Keratinocyte (primary cell): ENCODE measurements around the gene NFAM1. TPM values are rescaled to one million over a fixed set of nuclear protein-coding genes. Genes with fewer than 3 reads are reported as not detected.

Experiments
- DNase-seq: peaks from one replicate; pipeline ENCODE4 v3.0.0-alpha.2; 2011; ENCODE audit warnings: low read depth, missing footprints, low spot score
- FAIRE-seq: peaks from 2 replicates; lab custom pipeline; 2011; peaks lifted over from hg19 to GRCh38; lab: Jason Lieb, UNC
- H2AFZ ChIP-seq: 2 replicates; pipeline ENCODE4 v1.6.0; 2012; ENCODE audit warnings: low read length, control low read depth, inconsistent platforms; ENCODE audit not compliant: control insufficient read depth
- H3K27ac ChIP-seq: 2 replicates; pipeline ENCODE4 v1.5.1; 2011; ENCODE audit warnings: low read length; ENCODE audit not compliant: control insufficient read depth, insufficient read depth
- H3K27me3 ChIP-seq: 3 replicates; pipeline ENCODE4 v1.6.0; 2011; ENCODE audit warnings: low read length; ENCODE audit not compliant: control insufficient read depth, insufficient read depth; ENCODE audit errors: extremely low read depth
- H3K36me3 ChIP-seq, 2 experiments: 2 replicates in 1 of 2; 3 replicates in 1 of 2; pipeline ENCODE4 v1.5.1; 2011; ENCODE audit warnings: low read length in 2 of 2, mild to moderate bottlenecking in 1 of 2; ENCODE audit not compliant: control insufficient read depth in 2 of 2, insufficient read depth in 2 of 2; ENCODE audit errors: extremely low read depth in 1 of 2
- H3K4me1 ChIP-seq: 3 replicates; pipeline ENCODE4 v1.5.1; 2011; ENCODE audit warnings: low read length; ENCODE audit not compliant: control insufficient read depth, insufficient read depth; ENCODE audit errors: extremely low read depth
- H3K4me2 ChIP-seq: 3 replicates; pipeline ENCODE4 v1.6.0; 2011; ENCODE audit warnings: low read depth, low read length; ENCODE audit not compliant: control insufficient read depth, insufficient read depth; ENCODE audit errors: extremely low read depth
- H3K4me3 ChIP-seq, 3 experiments: fragments of 200-600 bp in 1 of 3; sonication (generic) in 1 of 3; 2 replicates in 2 of 3; 3 replicates in 1 of 3; pipeline ENCODE4 v1.5.1; 2011 to 2016; ENCODE audit warnings: low read length in 3 of 3, mild to moderate bottlenecking in 3 of 3, control low read depth in 2 of 3, inconsistent platforms in 1 of 3, low read depth in 1 of 3, mixed read lengths in 1 of 3, mixed run types in 1 of 3, moderate library complexity in 1 of 3; ENCODE audit not compliant: control insufficient read depth in 2 of 3, insufficient read depth in 2 of 3; ENCODE audit errors: extremely low read depth in 1 of 3
- H3K79me2 ChIP-seq: 2 replicates; pipeline ENCODE4 v1.6.0; 2012; ENCODE audit warnings: low read length; ENCODE audit not compliant: control insufficient read depth, insufficient read depth
- H3K9ac ChIP-seq: 3 replicates; pipeline ENCODE4 v1.6.0; 2011; ENCODE audit warnings: low read length; ENCODE audit not compliant: control insufficient read depth, insufficient read depth; ENCODE audit errors: extremely low read depth
- H3K9me1 ChIP-seq: 3 replicates; pipeline ENCODE4 v1.6.0; 2011; ENCODE audit warnings: low read length; ENCODE audit not compliant: control insufficient read depth, insufficient read depth; ENCODE audit errors: extremely low read depth
- H3K9me3 ChIP-seq: 2 replicates; pipeline ENCODE4 v1.5.1; 2012; ENCODE audit warnings: low read depth, low read length; ENCODE audit not compliant: control insufficient read depth
- H4K20me1 ChIP-seq: 3 replicates; pipeline ENCODE4 v1.6.0; 2011; ENCODE audit warnings: low read length; ENCODE audit not compliant: control insufficient read depth, insufficient read depth; ENCODE audit errors: extremely low read depth
- EZH2 ChIP-seq: IDR thresholded peaks from one replicate; pipeline ENCODE4 v1.6.1; 2012; ENCODE audit warnings: inconsistent platforms, mild to moderate bottlenecking, low read length, moderate library complexity
- dilution Hi-C: fragments of 300-500 bp; cut with MboI; formaldehyde crosslinking; loops from one replicate; pipeline ENCODE4 v1.7.0; 2020; ENCODE audit warnings: low sequenced_read_pairs; ENCODE audit not compliant: extremely low pct_ligation_motif_present
- polyA plus RNA-seq, 5 experiments: library from polyadenylated mRNA; depleted of rRNA in 3 of 5; stranded (reverse) in 3 of 5; stranded (forward) in 1 of 5; unstranded in 1 of 5; fragments of >200 nt; gene quantifications; 1 replicate in 1 of 5; 2 replicates in 3 of 5; 3 replicates in 1 of 5; pipeline versions ENCODE4 v1.2.1 to v1.2.3, GENCODE V29; 2011 to 2012; ENCODE audit warnings: missing spikeins in 2 of 5, low read depth in 1 of 5, low replicate concordance in 1 of 5
- TF ChIP-seq, protein P1 (sequence below), 3 experiments: IDR thresholded peaks in 1 of 3; conservative IDR thresholded peaks in 1 of 3; optimal IDR thresholded peaks in 1 of 3; 2 replicates in 2 of 3; 3 replicates in 1 of 3; pipeline versions ENCODE3 to v1.5.1; 2011; ENCODE audit warnings: low read length in 3 of 3, mild to moderate bottlenecking in 3 of 3, moderate library complexity in 2 of 3, control low read depth in 1 of 3, inconsistent platforms in 1 of 3; ENCODE audit not compliant: insufficient read depth in 2 of 3; ENCODE audit errors: extremely low read depth in 1 of 3

The NFAM1 gene
- polyA plus RNA-seq, 1 donor (not counting 4 experiments of a cell fraction or from before 2014, with no cell fraction given) = not detected

DNA sequence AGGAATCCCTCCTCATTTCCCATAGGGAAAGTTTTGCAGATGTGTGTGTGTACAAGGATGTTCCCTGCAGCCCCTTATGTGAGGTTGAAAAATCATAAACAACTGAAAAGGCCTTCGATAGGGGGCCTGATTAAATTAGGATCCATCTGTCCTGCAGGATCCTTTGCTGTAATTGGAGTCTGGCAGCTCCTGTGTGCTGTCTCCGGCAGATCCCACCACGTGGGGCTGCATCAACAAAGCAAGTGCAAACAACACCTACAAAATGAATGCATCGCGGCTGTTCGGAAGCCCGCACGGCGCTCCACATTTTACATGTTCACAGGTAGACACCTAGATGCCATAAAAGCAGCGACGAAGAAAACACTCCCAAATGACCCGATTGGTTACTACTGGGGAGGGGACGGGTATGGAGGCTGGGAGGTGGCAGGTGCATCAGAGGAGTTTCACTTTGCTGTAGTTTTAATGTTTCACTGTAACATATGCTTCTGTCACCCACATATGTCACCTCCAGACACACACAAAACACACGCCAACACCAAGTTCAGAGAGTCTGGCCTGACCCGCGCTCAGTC is 52.2 kb downstream of the NFAM1 start:
- Histone ChIP-seq H3K79me2 (no peaks in the 10 kb centered on the region), H3K27ac (no peak overlapping the region), H4K20me1 (no peaks in the 10 kb centered on the region), H3K9ac (no peak overlapping the region), H3K4me1 (peaks cover under 1% of the 10 kb centered on the region), H3K36me3 (no peaks in the 10 kb centered on the region), H3K9me3 (no peaks in the 10 kb centered on the region), H3K4me3 (no peak overlapping the region), H3K9me1 (no peaks in the 10 kb centered on the region), H3K4me2 (no peak overlapping the region), H3K27me3 (peaks cover 19% of the 10 kb centered on the region), H2AFZ (no peak overlapping the region)
- dilution Hi-C loops = no loop called here
- DNase-seq (no peak), FAIRE-seq (no peak)
- TF ChIP-seq EZH2 = no peak
- TF ChIP-seq, protein P1, sequence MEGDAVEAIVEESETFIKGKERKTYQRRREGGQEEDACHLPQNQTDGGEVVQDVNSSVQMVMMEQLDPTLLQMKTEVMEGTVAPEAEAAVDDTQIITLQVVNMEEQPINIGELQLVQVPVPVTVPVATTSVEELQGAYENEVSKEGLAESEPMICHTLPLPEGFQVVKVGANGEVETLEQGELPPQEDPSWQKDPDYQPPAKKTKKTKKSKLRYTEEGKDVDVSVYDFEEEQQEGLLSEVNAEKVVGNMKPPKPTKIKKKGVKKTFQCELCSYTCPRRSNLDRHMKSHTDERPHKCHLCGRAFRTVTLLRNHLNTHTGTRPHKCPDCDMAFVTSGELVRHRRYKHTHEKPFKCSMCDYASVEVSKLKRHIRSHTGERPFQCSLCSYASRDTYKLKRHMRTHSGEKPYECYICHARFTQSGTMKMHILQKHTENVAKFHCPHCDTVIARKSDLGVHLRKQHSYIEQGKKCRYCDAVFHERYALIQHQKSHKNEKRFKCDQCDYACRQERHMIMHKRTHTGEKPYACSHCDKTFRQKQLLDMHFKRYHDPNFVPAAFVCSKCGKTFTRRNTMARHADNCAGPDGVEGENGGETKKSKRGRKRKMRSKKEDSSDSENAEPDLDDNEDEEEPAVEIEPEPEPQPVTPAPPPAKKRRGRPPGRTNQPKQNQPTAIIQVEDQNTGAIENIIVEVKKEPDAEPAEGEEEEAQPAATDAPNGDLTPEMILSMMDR (optimal IDR thresholded peaks at IDR 0.05 in 1 of 3, IDR thresholded peaks at IDR 0.05 in 1 of 3, conservative IDR thresholded peaks at IDR 0.05 in 1 of 3; ENCODE audit: extremely low read depth in 1 of 3, insufficient read depth in 2 of 3, low read length in 3 of 3) = no peak

DNA sequence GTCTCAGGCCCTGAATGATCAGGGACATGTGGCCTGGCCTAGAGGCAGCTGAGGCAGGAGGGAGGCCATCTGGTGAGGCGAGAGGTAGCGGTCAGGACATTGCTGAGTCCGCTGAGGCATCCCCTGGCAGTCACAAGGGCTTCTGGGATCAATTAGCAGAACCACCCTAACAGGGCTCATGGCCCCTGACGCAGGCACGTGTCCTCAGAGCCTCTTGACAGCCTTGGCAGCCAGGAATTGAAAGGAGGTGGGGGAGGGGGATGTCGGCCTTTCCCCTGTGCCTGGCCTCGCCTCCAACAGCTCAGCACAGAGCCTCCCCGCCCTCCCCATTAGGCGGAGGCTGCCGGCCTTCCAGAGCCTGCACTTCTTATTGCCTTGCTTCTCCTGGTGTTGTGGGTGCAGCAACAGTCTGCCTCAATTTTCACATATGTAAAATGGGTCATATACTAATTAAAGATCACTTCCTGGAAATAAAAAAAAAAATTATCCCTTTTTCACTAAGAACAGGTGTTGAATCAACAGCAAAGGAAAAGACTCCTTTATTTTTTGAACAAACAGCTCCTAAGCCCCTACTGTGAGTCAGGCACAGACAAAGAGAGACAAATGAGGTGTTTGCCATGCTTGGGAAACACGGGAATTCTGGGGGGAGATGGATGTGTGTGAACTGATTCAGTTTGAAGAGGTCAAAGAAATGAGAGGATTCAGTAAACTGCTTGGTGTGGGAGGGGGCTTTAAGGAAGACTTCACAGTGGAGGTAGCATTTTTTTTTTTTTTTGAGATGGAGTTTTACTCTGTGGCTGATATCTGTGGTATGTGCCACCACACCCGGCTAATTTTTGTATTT is 55.3 kb downstream of the NFAM1 start:
- no peaks in the 10 kb centered on the region for H3K36me3 ChIP-seq
- H3K4me2 ChIP-seq = no peak overlapping the region
- peaks cover 4% of the 10 kb centered on the region for H3K27me3 ChIP-seq
- no peak overlapping the region for H2AFZ ChIP-seq
- H3K9me1 ChIP-seq = no peaks in the 10 kb centered on the region
- H3K4me3 ChIP-seq = no peak overlapping the region
- no peak overlapping the region for H3K27ac ChIP-seq
- no peak overlapping the region for H3K9ac ChIP-seq
- DNase-seq (no peak), FAIRE-seq (no peak)
- no peaks in the 10 kb centered on the region for H4K20me1 ChIP-seq
- no peaks in the 10 kb centered on the region for H3K9me3 ChIP-seq
- dilution Hi-C loops = no loop called here
- H3K4me1 ChIP-seq = peaks cover 5% of the 10 kb centered on the region
- TF ChIP-seq, protein P1 (optimal IDR thresholded peaks at IDR 0.05 in 1 of 3, IDR thresholded peaks at IDR 0.05 in 1 of 3, conservative IDR thresholded peaks at IDR 0.05 in 1 of 3; ENCODE audit: extremely low read depth in 1 of 3, insufficient read depth in 2 of 3, low read length in 3 of 3) = no peak
- no peak for TF ChIP-seq EZH2
- no peaks in the 10 kb centered on the region for H3K79me2 ChIP-seq
